Endometrial microvascular endothelial cells (primary cell): ENCODE measurements around the gene ZPR1. TPM values are rescaled to one million over a fixed set of nuclear protein-coding genes. Genes with fewer than 3 reads are reported as not detected.
"Not testable (repeated sequence)": the region's sequence is repeated elsewhere in the genome, so short reads cannot be mapped to it uniquely, and the experiment has no call there.

Experiments
- in situ Hi-C: cut with HindIII; loops from 2 replicates; pipeline ENCODE4 v1.10.0; 2017; ENCODE audit warnings: low sequenced_read_pairs, low pct_unique_long_range_greater_than_20kb; ENCODE audit errors: inconsistent ontology term
- total RNA-seq: library from RNA; depleted of rRNA; stranded (reverse); fragments of >200 nt; gene quantifications from one replicate; pipeline ENCODE4 v1.2.3, GENCODE V29; 2015; ENCODE audit errors: inconsistent ontology term

Gene ZPR1
- total RNA-seq, result 88.6 TPM

DNA sequence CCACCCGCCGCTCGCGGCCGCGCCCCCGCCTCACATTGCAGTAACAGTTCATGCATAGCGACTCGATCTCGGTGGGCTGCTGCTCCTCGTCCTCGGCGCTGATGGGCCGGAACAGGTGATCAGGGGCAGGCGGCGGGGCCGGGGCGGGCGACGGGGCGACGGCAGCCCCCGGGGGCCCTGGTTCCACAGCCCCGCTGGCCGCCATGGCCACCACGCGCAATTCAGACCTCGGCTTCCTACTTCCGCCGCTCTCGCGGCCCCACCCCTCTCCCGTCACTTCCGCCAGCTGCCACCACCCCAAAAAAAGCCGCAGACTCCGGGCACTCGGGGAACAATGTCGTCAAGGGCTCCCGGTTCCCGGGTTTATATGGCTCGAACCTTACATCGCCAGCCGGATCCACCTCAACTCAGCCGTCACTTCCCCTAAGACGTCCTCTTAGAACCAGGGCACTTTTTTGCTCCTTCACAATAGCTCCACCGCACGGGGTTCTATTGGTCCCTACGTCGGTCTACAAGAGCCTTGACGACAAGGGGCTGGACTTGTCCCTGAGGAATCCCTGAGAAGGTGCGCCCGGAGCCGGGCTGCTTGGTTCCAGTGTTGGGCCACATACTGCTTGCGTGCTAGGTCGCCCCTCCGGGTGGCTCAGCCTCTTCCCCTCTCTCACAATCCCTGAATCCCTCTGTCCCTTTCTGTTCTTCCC, at the start of gene ZPR1:
Gene ZPR1 (minus strand): TSS at position 238 of the 701 bp plus-strand sequence. CDS start 33 bp downstream, at position 205.
- in situ Hi-C loops, result no loop called here

- in situ Hi-C loops, result no loop called here
Measured at GRCh38 chr11:116836632-116836991, 48.8 kb upstream of the ZPR1 start.

- in situ Hi-C loops, result no loop called here
Measured at GRCh38 chr11:116835791-116836631, 48.2 kb upstream of the ZPR1 start.

DNA sequence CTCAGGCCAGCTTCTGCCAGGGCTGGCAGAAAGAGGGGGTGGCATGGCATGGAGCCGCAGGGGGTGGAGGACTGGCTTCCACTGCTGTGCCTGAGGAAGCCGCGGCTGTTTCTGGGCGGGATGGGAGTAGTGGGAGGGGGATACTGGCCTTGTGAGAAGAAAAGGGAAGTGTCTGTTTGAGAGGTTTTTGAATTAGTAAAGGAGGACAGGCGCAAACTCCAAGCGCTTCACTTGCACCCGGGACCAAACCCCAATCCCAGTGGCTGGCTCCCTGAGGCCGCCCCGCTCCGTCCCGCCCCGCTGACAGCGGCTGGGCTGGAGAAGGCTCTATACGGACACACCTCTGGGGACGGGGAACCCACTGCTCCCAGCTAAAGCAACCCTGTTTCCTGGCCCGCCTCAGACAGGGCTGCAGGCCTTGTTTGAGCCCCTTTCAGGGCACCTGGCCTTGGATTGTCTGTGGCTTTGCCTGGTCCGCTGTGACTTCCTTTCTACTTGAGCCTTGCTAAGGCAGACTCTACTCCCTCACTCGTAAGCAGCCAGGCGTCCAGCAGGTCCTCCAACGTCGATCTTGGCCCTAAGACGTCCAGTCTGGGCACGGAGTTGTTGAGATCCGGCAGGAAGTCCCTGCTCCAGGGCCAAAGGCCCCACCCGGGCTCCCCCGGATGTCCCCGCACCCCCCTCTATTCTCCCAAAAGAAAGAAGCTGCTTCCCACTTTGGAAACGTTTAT, 47.4 kb upstream of the ZPR1 start:
- in situ Hi-C loops, result no loop called here

DNA sequence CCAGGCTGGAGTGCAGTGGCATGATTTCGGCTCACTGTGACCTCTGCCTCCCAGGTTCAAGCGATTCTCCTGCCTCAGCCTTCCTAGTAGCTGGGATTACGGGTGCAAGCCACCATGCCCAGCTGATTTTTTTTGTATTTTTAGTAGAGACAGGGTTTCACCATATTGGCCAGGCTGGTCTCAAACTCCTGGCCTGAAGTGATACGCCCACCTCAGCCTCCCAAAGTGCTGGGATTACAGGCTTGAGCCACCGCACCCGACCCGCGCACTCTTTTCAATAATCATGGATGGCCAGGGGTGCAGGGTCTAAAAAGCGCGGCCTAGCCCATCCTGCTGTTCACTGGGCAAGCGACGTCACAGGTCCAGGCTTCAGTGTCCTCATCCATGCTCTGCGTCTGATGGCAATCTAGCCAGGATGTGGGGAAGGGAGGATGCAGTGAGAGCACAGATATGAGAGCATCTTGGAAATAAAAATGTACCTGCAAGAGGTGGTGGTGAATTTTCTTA, 46.8 kb upstream of the ZPR1 start:
- in situ Hi-C loops, result not testable (repeated sequence)

DNA sequence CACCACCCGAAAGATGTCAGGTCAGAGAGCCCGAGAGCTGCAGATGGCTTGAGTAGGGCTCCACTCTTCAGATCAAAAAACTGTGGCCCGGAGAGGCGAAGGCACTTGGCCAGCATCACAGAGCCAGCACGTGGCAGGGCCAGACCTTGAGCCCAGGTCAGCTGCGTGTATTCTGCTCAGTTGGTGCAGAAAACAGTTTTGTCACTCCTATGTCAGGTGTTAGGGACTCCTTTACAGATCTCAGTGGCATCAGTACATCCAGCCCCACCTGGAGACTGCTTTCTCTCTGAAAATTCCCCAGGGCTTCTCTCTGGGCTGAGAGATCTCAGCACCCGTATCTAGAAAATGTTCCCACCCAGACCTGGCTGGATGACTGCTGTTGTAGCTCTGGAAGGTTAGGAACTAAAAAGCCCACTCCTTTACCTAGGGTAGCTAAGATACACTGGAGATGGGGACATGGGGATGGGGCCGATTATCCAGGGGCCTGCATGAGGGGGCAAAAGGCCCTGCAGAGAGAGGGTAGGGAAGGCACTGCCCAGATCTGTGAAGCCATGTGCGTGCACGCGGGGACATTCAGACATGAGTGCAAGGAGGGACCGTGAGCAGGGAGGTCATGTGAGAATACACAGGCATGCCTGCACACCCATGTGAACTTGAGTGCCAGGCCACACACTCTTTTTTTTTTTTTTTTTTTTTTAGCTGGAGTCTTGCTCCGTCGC, 46.2 kb upstream of the ZPR1 start:
- in situ Hi-C loops, result no loop called here

DNA sequence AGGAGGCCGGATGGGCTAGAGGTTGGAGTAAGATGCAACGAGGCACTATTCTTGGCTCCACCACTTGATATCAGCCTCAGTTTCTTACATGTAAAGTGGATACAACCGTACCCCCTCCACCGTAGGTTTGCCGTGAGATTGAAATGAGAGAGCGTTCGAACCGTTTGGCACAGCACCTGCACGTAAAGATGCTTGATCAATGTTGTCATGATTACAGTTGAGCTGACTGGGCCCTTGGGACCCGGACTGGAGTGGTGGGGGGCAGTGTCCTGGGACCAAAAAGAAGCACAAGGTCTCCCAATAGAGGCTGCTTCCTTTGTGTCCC, 45.6 kb upstream of the ZPR1 start:
- in situ Hi-C loops, result no loop called here

DNA sequence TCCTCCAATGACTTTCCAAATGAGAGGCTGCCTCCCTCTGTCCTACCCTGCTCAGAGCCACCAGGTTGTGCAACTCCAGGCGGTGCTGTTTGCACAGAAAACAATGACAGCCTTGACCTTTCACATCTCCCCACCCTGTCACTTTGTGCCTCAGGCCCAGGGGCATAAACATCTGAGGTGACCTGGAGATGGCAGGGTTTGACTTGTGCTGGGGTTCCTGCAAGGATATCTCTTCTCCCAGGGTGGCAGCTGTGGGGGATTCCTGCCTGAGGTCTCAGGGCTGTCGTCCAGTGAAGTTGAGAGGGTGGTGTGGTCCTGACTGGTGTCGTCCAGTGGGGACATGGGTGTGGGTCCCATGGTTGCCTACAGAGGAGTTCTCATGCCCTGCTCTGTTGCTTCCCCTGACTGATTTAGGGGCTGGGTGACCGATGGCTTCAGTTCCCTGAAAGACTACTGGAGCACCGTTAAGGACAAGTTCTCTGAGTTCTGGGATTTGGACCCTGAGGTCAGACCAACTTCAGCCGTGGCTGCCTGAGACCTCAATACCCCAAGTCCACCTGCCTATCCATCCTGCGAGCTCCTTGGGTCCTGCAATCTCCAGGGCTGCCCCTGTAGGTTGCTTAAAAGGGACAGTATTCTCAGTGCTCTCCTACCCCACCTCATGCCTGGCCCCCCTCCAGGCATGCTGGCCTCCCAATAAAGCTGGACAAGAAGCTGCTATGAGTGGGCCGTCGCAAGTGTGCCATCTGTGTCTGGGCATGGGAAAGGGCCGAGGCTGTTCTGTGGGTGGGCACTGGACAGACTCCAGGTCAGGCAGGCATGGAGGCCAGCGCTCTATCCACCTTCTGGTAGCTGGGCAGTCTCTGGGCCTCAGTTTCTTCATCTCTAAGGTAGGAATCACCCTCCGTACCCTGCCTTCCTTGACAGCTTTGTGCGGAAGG, 44.8 kb upstream of the ZPR1 start:
- in situ Hi-C loops, result no loop called here

DNA sequence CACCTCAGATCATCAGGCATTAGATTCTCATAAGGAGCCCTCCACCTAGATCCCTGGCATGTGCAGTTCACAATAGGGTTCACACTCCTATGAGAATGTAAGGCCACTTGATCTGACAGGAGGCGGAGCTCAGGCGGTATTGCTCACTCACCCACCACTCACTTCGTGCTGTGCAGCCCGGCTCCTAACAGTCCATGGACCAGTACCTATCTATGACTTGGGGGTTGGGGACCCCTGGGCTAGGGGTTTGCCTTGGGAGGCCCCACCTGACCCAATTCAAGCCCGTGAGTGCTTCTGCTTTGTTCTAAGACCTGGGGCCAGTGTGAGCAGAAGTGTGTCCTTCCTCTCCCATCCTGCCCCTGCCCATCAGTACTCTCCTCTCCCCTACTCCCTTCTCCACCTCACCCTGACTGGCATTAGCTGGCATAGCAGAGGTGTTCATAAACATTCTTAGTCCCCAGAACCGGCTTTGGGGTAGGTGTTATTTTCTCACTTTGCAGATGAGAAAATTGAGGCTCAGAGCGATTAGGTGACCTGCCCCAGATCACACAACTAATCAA, 44.0 kb upstream of the ZPR1 start:
- in situ Hi-C loops, result no loop called here

DNA sequence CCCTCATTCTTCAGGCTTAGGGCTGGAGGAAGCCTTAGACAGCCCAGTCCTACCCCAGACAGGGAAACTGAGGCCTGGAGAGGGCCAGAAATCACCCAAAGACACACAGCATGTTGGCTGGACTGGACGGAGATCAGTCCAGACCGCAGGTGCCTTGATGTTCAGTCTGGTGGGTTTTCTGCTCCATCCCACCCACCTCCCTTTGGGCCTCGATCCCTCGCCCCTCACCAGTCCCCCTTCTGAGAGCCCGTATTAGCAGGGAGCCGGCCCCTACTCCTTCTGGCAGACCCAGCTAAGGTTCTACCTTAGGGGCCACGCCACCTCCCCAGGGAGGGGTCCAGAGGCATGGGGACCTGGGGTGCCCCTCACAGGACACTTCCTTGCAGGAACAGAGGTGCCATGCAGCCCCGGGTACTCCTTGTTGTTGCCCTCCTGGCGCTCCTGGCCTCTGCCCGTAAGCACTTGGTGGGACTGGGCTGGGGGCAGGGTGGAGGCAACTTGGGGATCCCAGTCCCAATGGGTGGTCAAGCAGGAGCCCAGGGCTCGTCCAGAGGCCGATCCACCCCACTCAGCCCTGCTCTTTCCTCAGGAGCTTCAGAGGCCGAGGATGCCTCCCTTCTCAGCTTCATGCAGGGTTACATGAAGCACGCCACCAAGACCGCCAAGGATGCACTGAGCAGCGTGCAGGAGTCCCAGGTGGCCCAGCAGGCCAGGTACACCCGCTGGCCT, 42.5 kb upstream of the ZPR1 start:
- in situ Hi-C loops, result no loop called here

- in situ Hi-C loops, result no loop called here
Measured at GRCh38 chr11:116829525-116830183, 41.8 kb upstream of the ZPR1 start, which contains the start of gene APOC3. Gene APOC3, plus strand, starts transcription at chr11:116829907. Its CDS starts 676 bp downstream, at chr11:116830583.

DNA sequence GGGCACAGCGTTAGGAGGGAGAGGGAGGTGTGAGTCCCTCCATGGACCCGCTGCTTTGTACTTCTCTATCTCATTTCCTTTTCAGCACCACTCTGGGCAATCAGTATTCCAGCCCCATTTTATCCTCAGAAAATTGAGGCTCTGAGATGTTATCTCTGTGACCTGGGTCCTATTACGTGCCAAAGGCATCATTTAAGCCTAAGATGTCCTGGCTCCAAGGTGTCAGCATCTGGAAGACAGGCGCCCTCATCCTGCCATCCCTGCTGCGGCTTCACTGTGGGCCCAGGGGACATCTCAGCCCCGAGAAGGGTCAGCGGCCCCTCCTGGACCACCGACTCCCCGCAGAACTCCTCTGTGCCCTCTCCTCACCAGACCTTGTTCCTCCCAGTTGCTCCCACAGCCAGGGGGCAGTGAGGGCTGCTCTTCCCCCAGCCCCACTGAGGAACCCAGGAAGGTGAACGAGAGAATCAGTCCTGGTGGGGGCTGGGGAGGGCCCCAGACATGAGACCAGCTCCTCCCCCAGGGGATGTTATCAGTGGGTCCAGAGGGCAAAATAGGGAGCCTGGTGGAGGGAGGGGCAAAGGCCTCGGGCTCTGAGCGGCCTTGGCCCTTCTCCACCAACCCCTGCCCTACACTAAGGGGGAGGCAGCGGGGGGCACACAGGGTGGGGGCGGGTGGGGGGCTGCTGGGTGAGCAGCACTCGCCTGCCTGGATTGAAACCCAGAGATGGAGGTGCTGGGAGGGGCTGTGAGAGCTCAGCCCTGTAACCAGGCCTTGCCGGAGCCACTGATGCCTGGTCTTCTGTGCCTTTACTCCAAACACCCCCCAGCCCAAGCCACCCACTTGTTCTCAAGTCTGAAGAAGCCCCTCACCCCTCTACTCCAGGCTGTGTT, 41.1 kb upstream of the ZPR1 start:
- in situ Hi-C loops, result no loop called here

DNA sequence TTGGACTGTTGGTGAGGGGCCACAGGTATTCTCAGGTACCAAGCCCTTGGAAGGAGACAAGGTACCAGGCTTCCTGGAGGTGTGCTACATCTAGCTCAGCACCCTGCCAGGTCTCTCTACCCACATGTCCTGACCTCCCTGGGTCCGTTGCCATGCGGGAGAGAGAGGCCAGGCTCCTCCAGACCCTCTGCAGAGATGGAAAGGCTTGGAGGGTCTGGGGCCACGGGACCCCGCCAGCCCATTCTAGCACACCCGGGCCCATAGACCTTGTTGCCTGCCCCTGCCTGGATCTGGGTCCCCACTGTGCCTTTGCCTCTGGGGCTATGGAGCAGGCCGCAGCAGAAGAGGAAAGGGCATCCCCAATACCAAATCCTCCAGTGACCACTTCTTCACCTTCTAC, 39.6 kb upstream of the ZPR1 start:
- in situ Hi-C loops, result no loop called here

DNA sequence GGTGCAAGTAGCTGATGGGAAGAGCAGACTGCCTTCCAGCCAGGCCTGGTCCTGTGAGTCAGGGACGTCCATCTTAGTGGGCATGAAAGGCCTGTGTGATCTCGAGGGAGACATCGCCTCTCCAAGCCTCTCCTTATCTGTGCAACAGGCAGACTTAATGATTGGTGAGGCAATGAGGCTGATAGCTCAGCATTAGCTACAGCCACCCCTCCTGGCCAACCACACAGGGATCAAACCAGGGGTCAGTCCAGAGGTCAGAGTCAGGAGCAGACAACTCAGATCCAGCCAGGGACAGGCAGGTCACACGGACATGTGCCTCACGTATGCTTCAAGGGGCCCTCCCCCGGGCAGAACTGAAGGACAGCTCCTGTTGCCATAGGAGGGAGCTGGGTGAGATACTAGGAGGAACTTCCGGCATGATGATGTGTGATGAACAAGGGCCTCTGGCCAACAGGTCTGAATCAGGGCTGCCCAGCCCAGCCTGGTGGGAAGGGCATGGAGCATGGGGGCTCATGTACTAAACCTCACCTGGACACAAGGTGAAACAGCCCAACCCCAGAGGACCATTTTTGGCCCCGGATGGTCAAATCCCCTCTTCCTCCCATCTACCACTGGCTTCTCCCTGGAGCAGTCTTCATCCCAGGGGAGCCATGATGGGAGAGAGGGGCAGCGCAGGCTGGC, 39.1 kb upstream of the ZPR1 start:
- in situ Hi-C loops, result no loop called here
